SK-N-SH treated with all-trans-retinoic acid at 6 μM for 48 hours (cell line): ENCODE measurements around the gene ARHGAP4.

Experiments used
- ATAC-seq: fragments of 200-7000 bp; cut with Tn5 transposase; 3 replicates; pipeline ENCODE4 v1.9.1; 2020; ENCODE audit warnings: mild to moderate bottlenecking, moderate library complexity
- ARNTL ChIP-seq: fragments of 450-650 bp; formaldehyde crosslinking; IDR thresholded peaks from 2 replicates; pipeline ENCODE4 v1.5.0; 2020; ENCODE audit warnings: low read depth, mild to moderate bottlenecking, moderate library complexity, borderline replicate concordance
- BACH2 ChIP-seq: fragments of 250-450 bp; sonication (Bioruptor Pico); IDR thresholded peaks from 2 replicates; pipeline ENCODE4 v1.9.0; 2021; ENCODE audit warnings: mild to moderate bottlenecking, borderline replicate concordance
- CREB5 ChIP-seq: fragments of 250-450 bp; sonication (Bioruptor Pico); IDR thresholded peaks from 2 replicates; pipeline ENCODE4 v1.5.1; 2020; ENCODE audit warnings: low read depth, mild to moderate bottlenecking, moderate library complexity
- CSDC2 ChIP-seq: fragments of 250-450 bp; sonication (Bioruptor Pico); IDR thresholded peaks from 2 replicates; pipeline ENCODE4 v1.5.0; 2020; ENCODE audit warnings: mild to moderate bottlenecking, moderate library complexity
- CSRNP3 ChIP-seq: fragments of 250-450 bp; sonication (Bioruptor Pico); IDR thresholded peaks from 2 replicates; pipeline ENCODE4 v1.5.1; 2021; ENCODE audit warnings: mild to moderate bottlenecking, moderate library complexity
- ESRRG ChIP-seq: fragments of 250-450 bp; sonication (Bioruptor Pico); IDR thresholded peaks from 2 replicates; pipeline ENCODE4 v1.6.1; 2021; ENCODE audit warnings: mild to moderate bottlenecking
- GLIS3 ChIP-seq: fragments of 250-450 bp; sonication (Bioruptor Pico); IDR thresholded peaks from 2 replicates; pipeline ENCODE4 v1.5.0; 2020; ENCODE audit warnings: mild to moderate bottlenecking, moderate library complexity
- OSR1 ChIP-seq: fragments of 250-450 bp; sonication (Bioruptor Pico); IDR thresholded peaks from 2 replicates; pipeline ENCODE4 v1.8.0; 2022; ENCODE audit warnings: moderate library complexity, mild to moderate bottlenecking, inconsistent platforms
- PPARA ChIP-seq: fragments of 250-450 bp; sonication (Bioruptor Pico); IDR thresholded peaks from 2 replicates; pipeline ENCODE4 v1.5.0; 2020; ENCODE audit warnings: mild to moderate bottlenecking, borderline replicate concordance
- RARB ChIP-seq: fragments of 250-450 bp; sonication (Bioruptor Pico); IDR thresholded peaks from 2 replicates; pipeline ENCODE4 v1.8.0; 2021; ENCODE audit warnings: mild to moderate bottlenecking, moderate library complexity
- TCF4 ChIP-seq: fragments of 250-450 bp; sonication (Bioruptor Pico); IDR thresholded peaks from 2 replicates; pipeline ENCODE4 v1.8.0; 2021; ENCODE audit warnings: mild to moderate bottlenecking, moderate library complexity, borderline replicate concordance
- TOX ChIP-seq: fragments of 250-450 bp; sonication (Bioruptor Pico); IDR thresholded peaks from 2 replicates; pipeline ENCODE4 v1.8.0; 2021; ENCODE audit warnings: mild to moderate bottlenecking, moderate library complexity, borderline replicate concordance
- ZC3H10 ChIP-seq: fragments of 250-450 bp; sonication (Bioruptor Pico); IDR thresholded peaks from 2 replicates; pipeline ENCODE4 v1.5.1; 2021; ENCODE audit warnings: mild to moderate bottlenecking, moderate library complexity
- ZFP3 ChIP-seq: fragments of 250-450 bp; sonication (Bioruptor Pico); IDR thresholded peaks from 2 replicates; pipeline ENCODE4 v1.5.0; 2020; ENCODE audit warnings: mild to moderate bottlenecking, moderate library complexity
- ZNF70 ChIP-seq: fragments of 450-650 bp; formaldehyde crosslinking; IDR thresholded peaks from 2 replicates; pipeline ENCODE4 v1.5.0; 2020; ENCODE audit warnings: mild to moderate bottlenecking, moderate library complexity
- ZNF8 ChIP-seq: fragments of 450-650 bp; formaldehyde crosslinking; IDR thresholded peaks from 2 replicates; pipeline ENCODE4 v1.5.0; 2020; ENCODE audit warnings: mild to moderate bottlenecking, moderate library complexity
- TF ChIP-seq, protein P1 (sequence below): fragments of 250-450 bp; sonication (Bioruptor Pico); IDR thresholded peaks from 2 replicates; pipeline ENCODE4 v1.8.0; 2020; ENCODE audit warnings: mild to moderate bottlenecking, moderate library complexity, borderline replicate concordance
- TF ChIP-seq, protein P2 (sequence below): fragments of 250-450 bp; sonication (Bioruptor Pico); IDR thresholded peaks from 2 replicates; pipeline ENCODE4 v1.5.0; 2020; ENCODE audit warnings: mild to moderate bottlenecking, moderate library complexity

The ARHGAP4 gene

DNA sequence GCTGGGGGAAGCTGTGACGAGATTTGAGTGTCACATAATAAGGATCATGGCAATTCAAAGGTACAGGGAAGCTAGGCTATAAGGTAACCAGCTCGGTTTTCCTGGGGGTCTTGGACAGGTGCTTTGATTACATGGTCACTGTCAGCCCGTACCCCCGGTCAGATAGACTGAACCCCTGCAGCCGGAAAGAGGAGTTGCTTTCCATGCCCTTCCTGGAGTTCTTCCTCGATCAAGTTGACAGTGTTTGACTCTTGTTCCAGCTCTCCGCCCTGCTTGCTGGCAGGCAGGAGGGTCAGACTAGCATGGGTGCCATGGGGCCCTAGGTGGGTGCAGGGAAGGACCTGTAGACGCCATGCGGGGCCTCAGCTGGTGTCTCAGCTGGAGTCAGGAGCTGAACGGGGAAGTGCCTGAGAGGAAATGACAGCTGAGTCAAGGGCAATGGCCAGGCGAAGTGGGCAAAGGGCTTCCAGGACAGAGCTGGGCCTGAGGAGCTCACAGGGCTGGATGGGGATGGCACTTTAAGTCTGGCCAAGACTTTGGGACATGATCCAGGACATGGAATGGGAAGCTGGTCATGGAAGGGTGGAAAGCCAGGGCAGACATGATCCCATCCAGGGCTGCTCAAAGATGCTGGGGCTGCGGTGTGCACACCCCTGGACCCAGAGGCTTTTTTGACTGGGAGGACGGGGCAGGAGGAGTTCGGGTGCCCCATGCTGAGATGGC lies 48.1 kb upstream of the ARHGAP4 start (continued):
- TF ChIP-seq ZNF70 (CRISPR knock-in tag) (no peak), CREB5 (CRISPR knock-in tag) (no peak)

DNA sequence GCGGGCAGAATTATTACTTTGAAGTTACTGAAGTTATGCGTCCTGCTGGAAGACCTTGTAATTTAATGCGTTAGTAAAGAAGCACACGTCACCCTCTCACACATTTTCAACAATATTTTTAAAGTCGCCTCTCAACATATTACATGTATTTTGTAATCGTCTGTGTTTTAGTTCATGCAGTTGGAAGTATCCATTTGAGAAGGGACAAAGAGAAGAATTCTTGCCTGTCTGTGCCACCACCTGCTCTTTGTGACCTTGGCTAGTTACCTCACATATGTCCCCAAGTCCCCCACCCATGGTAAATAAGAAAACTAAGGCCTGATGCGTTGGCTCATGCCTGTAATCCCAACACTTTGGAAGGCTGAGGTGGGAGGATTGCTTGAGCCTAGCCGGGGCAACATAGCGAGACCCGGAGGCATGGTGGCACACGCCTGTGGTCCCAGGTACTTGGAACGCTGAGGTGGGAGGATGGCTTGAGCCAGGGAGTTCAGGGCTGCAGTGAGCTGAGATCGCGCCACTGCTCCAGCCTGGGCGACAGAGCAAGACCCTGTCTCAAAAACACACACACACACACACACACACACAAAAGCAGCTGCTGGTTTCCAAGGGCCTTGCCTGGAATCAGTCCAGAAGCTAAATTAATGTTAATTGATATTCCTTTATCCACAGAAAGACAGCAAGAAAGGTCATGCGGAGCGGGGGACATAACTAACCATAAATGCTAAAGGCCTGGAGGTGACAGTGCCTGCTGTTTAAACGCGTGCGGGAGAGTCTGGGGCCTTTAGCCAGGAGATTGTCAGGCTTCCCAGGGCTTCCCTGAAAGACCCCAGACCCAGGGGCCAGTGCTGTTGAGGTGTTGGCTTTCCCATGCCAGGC lies 47.3 kb upstream of the ARHGAP4 start:
- ATAC-seq, result no peak

GRCh38 chrX:153972368-153973126 lies 46.5 kb upstream of the ARHGAP4 start, which contains the start of gene TMEM187:
Gene TMEM187, plus strand, starts transcription at chrX:153972754. Its CDS starts 9,309 bp downstream, at chrX:153982063.
- peak; percentile 37 for ATAC-seq
- no peak for TF ChIP-seq RARB (CRISPR knock-in tag)
- no peak for TF ChIP-seq CSRNP3
- no peak for TF ChIP-seq ARNTL (CRISPR knock-in tag)
- no peak for TF ChIP-seq CREB5 (CRISPR knock-in tag)
- TF ChIP-seq, protein P1, sequence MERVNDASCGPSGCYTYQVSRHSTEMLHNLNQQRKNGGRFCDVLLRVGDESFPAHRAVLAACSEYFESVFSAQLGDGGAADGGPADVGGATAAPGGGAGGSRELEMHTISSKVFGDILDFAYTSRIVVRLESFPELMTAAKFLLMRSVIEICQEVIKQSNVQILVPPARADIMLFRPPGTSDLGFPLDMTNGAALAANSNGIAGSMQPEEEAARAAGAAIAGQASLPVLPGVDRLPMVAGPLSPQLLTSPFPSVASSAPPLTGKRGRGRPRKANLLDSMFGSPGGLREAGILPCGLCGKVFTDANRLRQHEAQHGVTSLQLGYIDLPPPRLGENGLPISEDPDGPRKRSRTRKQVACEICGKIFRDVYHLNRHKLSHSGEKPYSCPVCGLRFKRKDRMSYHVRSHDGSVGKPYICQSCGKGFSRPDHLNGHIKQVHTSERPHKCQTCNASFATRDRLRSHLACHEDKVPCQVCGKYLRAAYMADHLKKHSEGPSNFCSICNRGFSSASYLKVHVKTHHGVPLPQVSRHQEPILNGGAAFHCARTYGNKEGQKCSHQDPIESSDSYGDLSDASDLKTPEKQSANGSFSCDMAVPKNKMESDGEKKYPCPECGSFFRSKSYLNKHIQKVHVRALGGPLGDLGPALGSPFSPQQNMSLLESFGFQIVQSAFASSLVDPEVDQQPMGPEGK, result no peak
- no peak for TF ChIP-seq GLIS3
- TF ChIP-seq BACH2 (CRISPR knock-in tag), result no peak
- no peak for TF ChIP-seq OSR1 (CRISPR knock-in tag)
- no peak for TF ChIP-seq TCF4 (CRISPR knock-in tag)
- no peak for TF ChIP-seq TOX (CRISPR knock-in tag)

More for the DNA sequence above, 47.3 kb upstream of the ARHGAP4 start:
- TF ChIP-seq ZC3H10 (CRISPR knock-in tag) (no peak), CSRNP3 (no peak), RARB (CRISPR knock-in tag) (no peak), GLIS3 (no peak), PPARA (CRISPR knock-in tag) (no peak), ESRRG (CRISPR knock-in tag) (no peak), ARNTL (CRISPR knock-in tag) (no peak), ZNF8 (CRISPR knock-in tag) (no peak), TOX (CRISPR knock-in tag) (no peak), TCF4 (CRISPR knock-in tag) (no peak), CSDC2 (CRISPR knock-in tag) (no peak), ZFP3 (CRISPR knock-in tag) (no peak), OSR1 (CRISPR knock-in tag) (no peak), BACH2 (CRISPR knock-in tag) (no peak), CREB5 (CRISPR knock-in tag) (no peak)
- TF ChIP-seq, protein P2, sequence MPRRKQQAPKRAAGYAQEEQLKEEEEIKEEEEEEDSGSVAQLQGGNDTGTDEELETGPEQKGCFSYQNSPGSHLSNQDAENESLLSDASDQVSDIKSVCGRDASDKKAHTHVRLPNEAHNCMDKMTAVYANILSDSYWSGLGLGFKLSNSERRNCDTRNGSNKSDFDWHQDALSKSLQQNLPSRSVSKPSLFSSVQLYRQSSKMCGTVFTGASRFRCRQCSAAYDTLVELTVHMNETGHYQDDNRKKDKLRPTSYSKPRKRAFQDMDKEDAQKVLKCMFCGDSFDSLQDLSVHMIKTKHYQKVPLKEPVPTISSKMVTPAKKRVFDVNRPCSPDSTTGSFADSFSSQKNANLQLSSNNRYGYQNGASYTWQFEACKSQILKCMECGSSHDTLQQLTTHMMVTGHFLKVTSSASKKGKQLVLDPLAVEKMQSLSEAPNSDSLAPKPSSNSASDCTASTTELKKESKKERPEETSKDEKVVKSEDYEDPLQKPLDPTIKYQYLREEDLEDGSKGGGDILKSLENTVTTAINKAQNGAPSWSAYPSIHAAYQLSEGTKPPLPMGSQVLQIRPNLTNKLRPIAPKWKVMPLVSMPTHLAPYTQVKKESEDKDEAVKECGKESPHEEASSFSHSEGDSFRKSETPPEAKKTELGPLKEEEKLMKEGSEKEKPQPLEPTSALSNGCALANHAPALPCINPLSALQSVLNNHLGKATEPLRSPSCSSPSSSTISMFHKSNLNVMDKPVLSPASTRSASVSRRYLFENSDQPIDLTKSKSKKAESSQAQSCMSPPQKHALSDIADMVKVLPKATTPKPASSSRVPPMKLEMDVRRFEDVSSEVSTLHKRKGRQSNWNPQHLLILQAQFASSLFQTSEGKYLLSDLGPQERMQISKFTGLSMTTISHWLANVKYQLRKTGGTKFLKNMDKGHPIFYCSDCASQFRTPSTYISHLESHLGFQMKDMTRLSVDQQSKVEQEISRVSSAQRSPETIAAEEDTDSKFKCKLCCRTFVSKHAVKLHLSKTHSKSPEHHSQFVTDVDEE, result no peak
